Epithelial cell of prostate (primary cell): ENCODE data around the gene DNAI4.

Experiments used
- DNase-seq: peaks from one replicate; pipeline ENCODE4 v3.0.0-alpha.2; 2011; ENCODE audit warnings: low read depth, low spot score
- H3K27ac ChIP-seq: fragments of 450-650 bp; 2 replicates; pipeline ENCODE4 v1.5.1; 2017; ENCODE audit warnings: mild to moderate bottlenecking

The DNAI4 gene

GRCh38 chr1:66770240-66770639 lies 154.4 kb downstream of the DNAI4 start:
- no peak for DNase-seq
- H3K27ac ChIP-seq: no peak overlapping the region

- no peak overlapping the region for H3K27ac ChIP-seq
- DNase-seq: no peak
These were observed 155.0 kb downstream of the DNAI4 start for GRCh38 chr1:66769512-66770229.

GRCh38 chr1:66768965-66769364 lies 155.7 kb downstream of the DNAI4 start:
- DNase-seq: no peak
- H3K27ac ChIP-seq: no peak overlapping the region

DNA sequence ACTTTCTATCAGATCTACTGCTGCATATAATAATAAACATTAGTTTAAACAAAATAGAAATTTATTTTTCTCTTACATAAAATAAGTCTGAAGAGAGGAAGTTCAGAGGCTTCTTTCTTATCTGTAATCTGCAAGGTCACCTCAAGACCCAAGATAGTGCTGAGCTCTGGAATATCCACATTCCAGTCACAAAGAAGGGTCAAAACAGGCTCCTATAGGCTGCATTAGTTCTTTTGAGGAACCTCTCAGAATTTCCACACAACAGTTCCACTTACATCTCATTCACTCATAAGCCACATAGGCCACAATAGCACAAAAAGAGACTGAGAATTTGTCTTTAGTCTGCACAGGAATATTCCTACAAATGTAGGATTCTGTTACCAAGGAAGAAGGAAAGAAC lies 157.0 kb downstream of the DNAI4 start:
- DNase-seq: no peak

GRCh38 chr1:66764994-66765578 lies 159.6 kb downstream of the DNAI4 start:
- H3K27ac ChIP-seq: no peak overlapping the region

More for the DNA sequence above, 157.0 kb downstream of the DNAI4 start:
- no peak overlapping the region for H3K27ac ChIP-seq

More at GRCh38 chr1:66764994-66765578, 159.6 kb downstream of the DNAI4 start:
- DNase-seq: peak; percentile 5
